NCI-H524 treated with DMSO at 0.1 percent for 48 hours (cell line): ENCODE measurements around the gene OR10H5.
"Not testable (repeated sequence)": the region's sequence is repeated elsewhere in the genome, so short reads cannot be mapped to it uniquely, and the experiment has no call there.

Experiments used
- DNase-seq: peaks from one replicate; lab custom pipeline; 2025; lab: John Stamatoyannopoulos, UW

The OR10H5 gene

DNA sequence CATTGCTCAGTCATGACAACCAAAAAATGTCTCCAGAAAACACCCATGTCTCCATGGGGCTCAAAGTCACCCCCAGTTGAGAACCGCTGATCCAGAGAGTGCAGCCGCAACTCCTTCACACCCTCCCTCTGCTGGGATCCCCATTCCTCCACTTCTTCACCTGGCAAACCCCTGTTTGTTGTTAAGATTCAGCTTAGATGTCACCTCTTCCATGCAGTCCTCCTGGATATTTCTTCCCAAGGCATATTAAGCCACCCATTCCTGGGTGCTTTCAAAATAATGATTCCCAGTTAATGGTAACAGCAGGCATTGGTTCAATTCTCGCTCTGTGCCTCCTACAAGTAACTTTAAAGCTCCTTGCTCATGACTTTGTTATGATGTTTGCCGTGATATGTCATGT, 24.0 kb downstream of the OR10H5 start:
- no peak for DNase-seq

DNA sequence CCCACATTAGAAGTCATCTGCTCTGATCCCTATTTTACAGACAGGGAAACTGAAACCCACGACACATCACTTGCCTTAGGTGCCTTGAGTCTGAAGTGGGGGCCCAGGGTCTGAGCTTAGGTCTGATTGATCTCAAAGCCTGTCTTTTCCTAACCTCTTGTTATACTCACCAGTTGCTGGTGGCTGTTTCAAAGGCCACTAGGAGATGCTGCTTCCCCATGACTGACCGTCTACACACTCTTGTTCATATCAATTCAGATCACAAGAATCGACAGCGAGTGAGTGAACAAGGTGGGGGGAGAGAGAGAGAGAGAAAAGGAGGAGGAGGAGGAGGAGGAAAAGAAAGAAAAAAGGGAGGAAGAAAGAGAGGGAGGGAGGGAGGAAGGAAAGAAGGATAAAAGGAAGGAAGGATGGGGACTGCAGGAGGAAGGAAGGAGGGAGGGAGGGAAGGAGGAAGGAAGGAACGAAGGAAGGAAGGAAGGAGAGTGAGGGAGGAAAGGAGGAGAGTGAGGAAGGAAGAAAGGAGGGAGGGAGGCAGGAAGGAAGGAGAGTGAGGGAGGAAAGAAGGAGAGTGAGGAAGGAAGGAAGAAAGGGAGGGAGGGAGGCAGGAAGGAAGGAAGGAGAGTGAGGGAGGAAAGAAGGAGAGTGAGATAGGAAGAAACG, 24.7 kb downstream of the OR10H5 start:
- DNase-seq, result no peak

DNA sequence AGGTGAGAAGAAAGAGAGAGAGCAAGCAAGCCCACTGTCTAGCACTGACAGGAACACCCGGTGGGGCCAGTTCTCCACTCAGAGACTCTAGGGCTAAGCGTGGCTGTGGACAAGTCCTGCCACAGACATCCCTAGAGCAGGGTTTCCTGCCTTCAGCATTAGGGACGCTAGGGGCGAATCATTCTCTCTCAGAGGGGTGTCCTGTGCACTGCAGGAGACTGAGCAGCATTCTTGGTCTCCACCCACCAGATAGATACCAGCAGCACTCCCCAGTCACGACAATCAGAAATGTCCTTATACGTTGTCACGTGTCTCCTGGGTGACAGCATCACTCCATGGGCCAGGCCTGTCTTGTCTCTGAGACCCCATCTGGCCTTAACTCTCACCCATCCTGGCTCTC, 26.5 kb downstream of the OR10H5 start:
- DNase-seq, result no peak

DNA sequence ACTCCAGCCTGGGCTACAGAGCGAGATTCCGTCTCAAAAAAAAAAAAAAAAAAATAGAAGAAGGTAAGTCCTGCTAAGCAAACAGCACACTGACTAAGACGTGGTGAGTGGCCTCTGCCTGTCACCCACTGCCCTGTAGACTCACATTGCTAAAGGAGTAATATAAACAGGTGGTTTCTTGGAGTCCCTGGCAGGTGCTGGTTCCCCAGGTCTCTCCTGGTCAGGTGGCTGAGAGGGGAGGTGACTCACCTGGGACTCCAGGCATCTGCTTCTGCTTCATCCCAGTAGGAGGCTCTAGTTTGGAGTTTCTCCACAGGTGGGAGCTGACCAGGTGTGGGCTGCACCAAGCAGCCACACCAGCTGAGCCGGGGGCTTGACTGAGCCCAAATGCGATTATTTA, 27.8 kb downstream of the OR10H5 start, which contains the start of gene OR10H1:
Gene OR10H1, minus strand, starts transcription at position 359 of the 400 bp plus-strand sequence. CDS start 7,627 bp downstream, outside the sequence.
- DNase-seq, result no peak

DNA sequence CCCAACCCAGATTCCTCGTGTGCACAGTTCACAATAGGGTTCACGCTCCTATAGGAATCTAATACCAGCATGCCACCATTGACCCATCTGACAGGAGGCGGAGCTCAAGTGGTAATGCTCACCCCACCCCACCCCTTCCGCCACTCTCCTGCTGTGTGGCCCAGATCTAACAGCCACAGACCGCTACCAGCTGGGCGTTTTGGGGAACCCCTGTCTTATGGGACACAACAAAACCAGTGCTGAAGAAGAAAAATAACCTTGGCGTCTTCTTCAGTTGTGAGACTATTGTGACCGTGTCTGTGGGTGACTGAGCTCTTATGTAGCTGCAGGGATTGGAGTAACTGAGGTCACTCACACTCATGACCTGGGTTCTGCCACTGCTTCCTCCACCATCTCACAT, 33.2 kb downstream of the OR10H5 start:
- no peak for DNase-seq

DNA sequence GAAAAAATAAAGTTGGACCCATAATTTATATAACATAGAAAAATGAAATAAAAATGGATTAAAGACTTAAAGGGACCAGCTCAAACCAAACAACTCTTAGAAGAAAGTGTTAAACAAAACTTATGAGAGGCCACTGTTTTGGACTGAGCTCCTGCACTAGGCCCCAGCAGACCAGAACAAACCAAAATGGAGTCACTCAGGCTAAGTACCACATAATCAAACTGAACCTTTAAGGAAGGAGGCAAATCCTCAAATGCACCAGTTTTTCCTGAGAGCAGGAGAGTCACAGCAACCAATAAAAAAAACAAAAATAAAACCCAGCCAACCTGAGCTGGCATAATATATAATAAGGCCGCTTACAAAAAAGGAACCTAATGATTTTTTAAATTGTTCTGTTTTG, 38.3 kb downstream of the OR10H5 start:
- DNase-seq, result no peak

DNA sequence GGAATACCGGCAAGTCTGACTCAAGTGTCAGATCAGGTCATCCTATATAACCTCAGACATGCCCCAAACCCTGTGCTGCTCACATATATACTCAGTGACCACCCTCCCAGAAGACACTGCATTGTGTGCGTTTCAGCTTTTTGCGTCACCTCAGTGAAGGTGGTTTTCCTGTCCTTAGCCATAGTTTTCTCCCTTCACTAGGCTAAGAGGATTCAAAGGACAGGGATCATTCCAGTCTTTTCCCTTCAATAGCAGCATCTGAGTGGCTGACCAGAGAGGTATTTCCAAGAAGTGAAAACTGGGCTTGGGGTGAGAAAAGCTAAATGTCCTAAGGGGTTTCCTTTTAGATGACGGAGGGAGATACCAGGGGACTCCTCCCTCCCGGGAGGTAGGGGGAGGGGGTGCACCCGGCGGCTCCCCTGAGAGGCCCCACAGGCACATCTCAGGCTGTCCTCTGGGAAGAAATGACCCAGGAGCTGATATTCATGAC, 40.7 kb downstream of the OR10H5 start:
- DNase-seq, result no peak

DNA sequence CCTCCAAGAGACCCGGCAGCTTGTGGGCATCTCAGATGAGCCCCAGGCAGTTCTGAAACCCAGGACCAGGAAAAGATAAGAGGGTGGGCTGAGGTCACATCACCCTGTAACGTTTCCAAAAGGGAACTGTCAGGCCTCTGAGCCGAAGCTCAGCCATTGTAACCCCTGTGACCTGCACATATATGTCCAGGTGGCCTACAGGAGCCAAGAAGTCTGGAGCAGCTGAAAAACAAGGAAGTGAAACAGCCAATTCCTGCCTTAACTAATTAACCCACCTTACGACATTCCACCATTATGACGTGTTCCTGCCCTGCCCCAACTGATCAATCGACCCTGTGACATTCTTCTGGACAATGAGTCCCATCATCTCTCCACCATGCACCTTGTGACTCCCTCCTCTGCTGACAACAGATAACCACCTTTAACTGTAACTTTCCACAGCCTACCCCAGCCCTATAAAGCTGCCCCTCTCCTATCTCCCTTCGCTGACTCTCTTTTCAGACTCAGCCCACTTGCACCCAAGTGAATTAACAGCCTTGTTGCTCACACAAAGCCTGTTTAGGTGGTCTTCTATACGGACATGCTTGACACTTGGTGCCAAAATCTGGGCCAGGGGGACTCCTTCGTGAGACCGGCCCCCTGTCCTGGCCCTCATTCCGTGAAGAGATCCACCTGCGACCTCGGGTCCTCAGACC, 41.3 kb downstream of the OR10H5 start:
- DNase-seq, result not testable (repeated sequence)

DNA sequence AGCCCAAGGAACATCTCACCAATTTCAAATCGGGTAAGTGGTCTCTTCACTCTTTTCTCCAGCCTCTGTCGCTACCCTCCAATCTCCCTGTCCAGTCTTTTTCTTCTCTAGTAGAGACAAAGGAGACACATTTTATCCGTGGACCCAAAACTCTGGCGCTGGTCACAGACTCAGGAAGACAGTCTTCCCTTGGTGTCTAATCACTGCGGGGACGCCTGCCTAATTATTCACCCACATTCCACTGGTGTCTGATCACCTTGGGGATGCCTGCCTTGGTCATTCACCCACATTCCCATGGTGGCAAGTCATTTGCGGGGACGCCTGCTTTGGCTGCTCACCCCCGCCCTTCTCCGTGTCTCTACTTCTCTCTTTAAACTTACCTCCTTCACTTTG, 41.8 kb downstream of the OR10H5 start:
- DNase-seq, result no peak

DNA sequence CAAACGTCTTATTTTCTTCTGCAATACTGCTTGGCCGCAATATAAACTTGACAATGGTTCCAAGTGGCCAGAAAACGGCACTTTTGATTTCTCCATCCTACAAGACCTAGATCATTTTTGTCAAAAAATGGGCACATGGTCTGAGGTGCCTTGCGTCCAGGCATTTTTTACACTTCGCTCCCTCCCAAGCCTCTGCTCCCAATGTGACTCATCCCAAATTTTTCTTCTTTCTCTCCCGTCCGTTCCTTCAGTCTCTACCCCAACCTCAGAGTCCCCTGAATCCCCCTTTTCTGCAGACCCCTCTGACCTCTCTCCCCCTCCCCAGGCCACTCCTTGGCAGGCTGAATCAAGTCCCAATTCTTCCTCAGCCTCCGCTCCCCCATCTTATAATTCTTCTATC, 42.3 kb downstream of the OR10H5 start:
- DNase-seq, result no peak

DNA sequence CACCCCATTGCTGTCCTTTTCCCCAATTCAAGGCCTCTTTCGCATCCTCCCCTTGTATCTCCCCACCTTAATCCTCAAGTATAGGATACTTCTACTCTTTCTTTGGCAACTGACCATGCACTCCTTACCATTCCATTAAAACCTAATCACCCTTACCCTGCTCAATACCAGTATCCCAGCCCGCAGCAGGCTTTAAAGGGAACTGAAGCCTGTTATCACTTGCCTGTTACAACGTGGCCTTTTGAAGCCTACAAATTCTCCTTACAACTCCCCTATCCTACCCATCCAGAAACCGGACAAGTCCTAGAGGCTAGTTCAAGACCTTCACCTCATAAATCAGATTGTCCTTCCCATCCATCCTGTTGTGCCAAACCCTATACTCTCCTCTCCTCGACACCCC, 44.2 kb downstream of the OR10H5 start:
- no peak for DNase-seq

DNA sequence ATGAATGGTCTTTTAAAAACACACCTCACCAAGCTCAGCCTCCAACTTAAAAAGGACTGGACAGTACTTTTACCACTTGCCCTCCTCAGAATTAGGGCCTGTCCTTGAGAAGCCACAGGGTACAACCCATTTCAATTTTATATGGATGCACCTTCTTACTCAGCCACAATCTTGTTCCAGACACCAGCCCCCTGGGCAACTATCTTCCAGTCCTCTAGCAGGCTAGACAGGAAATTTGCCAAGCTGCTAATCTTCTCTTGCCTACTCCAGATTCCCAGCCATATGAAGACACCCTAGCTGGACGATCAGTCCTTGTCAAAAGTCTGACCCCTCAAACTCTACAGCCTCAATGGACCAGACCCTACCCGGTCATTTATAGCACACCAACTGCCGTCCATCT, 46.8 kb downstream of the OR10H5 start:
- not testable (repeated sequence) for DNase-seq

DNA sequence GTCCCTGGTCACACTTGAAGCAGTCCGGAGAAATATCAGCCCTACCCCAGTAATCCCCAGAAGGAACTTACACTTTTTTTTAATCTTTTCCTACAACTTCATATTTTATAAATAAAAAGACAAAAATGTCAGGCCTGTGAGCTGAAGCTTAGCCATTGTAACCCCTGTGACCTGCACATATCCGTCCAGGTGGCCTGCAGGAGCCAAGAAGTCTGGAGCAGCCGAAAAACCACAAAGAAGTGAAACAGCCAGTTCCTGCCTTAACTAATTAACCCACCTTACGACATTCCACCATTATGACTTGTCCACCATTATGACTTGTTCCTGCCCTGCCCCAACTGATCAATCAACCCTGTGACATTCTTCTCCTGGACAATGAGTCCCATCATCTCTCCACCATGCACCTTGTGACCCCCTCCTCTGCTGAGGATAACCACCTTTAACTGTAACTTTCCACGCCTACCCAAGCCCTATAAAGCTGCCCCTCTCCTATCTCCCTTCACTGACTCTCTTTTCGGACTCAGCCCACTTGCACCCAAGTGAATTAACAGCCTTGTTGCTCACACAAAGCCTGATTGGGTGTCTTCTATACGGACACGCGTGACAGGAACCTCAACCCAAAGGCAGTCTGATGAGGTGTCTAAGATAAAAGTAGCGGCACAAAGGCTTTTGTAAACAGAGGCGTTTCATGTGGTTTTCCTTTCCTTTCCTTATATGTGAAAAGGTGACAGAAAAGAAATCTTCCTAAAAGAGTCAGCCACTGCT, 48.3 kb downstream of the OR10H5 start:
- not testable (repeated sequence) for DNase-seq

DNA sequence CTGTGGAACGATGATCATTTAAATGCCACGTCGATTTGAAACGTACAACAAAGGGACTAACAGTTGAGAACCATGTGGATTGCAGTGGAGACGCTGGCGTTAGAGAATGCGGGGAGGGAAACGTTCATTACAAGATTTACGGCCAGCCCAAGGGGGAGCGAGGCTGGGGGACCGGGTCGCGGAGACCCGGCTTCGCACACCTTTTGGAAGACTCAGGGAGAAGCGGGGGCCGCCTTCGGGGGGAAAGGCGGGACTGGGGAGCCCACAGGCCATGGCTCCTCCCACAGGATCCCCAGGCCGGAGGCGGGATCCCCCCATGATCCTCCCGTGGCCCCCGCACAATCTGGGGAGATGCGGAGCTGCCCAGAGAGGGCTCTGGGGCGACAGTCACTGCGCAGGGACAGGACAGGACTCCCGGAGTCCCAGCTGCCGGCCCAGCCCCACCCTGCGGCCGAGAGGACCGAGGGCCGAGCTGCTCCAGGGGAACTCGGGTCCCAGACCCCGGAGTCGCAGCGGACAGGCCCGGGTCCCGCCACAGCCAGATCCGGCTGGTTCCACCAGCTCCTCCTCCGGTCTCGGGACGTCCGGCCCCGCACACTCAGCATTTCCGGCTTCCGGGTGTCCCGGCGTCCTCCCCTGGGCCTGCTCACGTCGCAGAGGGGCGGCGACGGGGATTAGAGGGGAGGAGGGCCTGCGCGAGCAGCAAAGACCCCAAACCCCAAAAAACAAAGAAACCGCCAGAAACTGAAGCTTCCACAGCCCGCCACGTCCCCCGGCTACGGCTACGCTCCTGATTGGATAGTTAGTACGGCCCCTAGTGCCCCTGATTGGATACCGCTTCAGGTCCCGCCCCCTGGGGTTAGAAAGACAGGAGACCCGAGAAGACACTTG, 49.1 kb downstream of the OR10H5 start:
- no peak for DNase-seq

DNA sequence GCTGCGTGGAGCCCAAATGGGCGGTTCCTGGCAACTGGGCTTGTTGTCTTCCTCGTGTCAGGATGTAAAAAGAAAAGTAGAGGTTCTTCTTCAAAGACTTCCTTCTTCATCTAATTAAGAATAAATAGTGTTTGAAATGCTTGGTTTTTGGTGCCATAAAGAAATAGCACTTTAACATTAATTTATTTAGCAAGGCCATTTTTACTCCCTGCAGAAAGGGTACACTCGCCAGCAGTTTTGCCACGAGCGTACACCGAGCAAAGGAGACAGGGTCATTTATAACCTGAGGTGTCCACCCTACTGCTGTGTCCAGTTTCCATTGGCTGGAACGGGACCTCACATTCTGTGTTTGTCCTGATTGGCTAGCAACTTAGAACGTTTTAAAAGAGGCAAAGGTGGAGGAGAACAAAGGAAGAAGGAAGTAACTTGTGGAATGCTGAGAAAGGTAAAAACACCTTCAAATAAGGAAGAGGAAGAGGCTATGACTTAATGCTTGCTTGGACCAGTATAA, 49.8 kb downstream of the OR10H5 start:
- DNase-seq, result no peak

DNA sequence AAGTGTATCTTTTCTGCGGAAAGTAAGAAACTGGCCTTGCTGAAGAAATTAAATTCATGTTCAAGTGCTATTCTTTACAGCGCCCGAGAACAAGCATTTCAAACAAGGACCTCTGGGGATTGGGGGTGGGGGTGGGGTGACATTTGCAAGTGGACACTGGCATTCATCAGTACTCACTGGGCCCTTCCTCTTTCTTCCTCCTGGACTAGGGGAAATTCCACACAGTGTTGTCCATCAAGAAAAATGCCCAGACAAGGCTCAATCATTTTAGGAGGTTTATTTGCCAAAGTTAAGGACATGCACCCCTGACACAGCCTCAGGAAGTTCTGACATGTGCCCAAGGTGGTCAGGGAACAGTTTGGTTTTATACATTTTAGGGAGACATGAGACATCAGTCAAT, 50.9 kb downstream of the OR10H5 start:
- DNase-seq, result no peak

DNA sequence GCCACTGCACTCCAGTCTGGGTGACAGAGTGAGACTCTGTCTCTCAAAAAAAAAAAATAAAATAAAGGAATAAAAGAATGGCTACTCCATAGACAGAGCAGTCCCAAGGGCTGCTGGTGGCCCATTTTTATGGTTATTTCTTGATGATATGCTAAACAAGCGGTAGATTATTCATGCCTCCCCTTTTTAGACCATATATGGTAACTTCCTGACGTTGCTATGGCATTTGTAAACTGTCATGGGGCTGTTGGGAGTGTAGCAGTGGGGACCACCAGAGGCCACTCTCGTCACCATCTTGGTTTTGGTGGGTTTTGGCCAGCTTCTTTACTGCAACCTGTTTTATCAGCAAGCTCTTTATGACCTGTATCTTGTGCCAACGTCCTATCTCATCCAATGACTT, 52.4 kb downstream of the OR10H5 start:
- DNase-seq, result not testable (repeated sequence)

DNA sequence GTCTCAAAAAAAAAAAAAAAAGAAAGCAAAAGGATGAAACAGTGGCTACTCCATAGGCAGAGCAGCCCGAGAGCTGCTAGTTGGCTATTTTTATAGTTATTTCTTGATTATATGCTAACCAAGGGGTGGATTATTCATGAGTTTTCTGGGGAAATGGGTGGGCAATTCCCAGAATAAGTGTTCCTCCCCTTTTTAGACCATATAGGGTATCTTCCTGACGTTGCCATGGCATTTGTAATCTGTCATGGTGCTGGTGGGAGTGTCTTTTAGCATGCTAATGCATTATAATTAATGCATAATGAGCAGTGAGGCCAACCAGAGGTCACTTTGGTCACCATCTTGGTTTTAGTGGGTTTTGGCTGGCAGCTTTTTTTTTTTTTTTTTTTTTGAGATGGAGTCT, 53.4 kb downstream of the OR10H5 start:
- no peak for DNase-seq

DNA sequence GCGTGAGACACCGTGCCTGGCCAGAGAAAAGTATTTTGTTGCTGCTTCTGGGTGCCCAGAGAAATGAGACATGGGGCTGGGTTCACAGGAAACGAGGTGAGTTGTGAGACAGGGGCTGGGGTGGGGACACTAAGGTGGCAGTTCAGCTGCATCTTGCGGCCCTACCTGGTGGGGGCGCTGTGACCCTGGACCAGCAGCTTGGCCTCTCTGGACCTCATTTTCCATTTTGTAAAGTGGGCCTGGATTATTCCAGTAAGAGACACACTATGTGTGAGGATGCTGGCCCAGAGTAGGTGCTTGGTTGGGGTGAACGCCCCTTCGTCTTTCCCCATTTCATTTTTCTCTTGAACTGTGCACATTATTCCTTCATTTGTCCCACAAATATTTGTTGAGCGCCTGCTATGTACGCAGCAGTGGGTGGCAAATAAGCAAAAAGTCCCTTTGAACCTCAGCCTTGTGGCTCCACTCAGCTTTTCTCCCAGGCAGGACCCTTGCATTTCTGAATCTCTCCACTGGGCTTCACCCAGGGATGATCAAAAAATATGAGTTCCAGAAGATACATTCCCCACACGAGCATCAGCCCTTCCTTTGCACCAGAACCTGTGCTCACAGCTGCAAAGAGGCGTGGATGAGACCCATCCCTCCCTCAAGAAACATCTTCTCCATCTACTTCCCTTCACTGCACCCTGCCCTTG, 54.6 kb downstream of the OR10H5 start:
- DNase-seq, result no peak

DNA sequence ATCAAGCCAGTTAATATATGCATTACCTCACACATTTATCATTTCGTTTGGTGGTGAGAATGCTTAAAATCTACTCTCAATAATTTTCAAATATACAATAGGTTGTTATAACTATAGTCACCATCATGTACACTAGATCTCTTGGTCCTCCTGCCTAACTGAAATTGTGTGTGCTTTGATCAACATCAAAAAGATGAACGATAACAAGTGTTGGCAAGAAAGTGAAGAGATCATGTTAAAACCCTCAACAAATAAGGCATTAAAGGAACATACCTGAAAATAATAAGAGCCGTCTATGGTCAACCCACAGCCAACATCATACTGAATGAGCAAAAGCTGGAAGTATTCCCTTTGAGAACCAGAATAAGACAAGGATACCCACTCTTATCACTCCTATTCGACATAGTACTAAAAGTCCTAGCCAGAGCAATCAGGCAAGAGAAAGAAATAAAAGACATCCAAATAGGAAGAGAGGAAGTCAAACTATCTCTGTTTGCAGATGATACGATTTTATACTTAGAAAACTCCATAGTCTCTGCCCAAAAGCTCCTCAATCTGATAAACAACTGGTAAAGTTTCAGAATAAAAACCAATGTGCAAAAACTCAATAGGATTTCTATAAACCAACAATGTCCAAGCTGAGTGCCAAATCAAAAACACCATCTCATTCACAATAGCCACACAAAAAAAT, 55.9 kb downstream of the OR10H5 start:
- DNase-seq, result no peak

DNA sequence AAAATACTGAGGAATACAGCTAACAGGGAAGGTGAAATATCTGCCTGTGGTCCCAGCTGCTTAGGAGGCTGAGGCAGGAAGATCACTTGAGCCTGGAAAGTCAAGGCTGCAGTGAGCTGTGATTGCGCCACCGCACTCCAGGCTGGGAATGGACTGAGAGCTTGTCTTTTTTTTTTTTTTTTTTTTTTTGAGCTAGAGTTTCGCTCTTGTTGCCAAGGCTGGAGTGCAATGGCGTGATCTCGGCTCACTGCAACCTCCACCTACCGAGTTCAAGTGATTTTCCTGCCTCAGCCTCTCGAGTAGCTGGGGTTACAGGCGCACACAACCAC, 56.4 kb downstream of the OR10H5 start:
- not testable (repeated sequence) for DNase-seq
